Gastroesophageal sphincter (tissue), 3 donors: ENCODE measurements around the gene FAT1.

Experiments
- CTCF ChIP-seq, 4 experiments: fragments of 200-600 bp in 2 of 4; fragments of 450-650 bp in 2 of 4; sonication (generic) in 1 of 4; IDR thresholded peaks; one replicate each; pipeline ENCODE4 v1.5.1; 2017 to 2019; ENCODE audit warnings: antibody characterized with exemption in 4 of 4, mild to moderate bottlenecking in 2 of 4, moderate library complexity in 2 of 4
- EP300 ChIP-seq: sonication (generic); formaldehyde crosslinking; IDR thresholded peaks from one replicate; pipeline ENCODE4 v1.6.1; 2017; ENCODE audit warnings: antibody characterized with exemption, mild to moderate bottlenecking
- POLR2A ChIP-seq, 2 donors: fragments of 450-650 bp; IDR thresholded peaks; one replicate each; pipeline ENCODE4 v1.6.1; 2017; ENCODE audit warnings: antibody characterized with exemption in 2 of 2, mild to moderate bottlenecking in 2 of 2, moderate library complexity in 1 of 2
- POLR2AphosphoS5 ChIP-seq: sonication (generic); formaldehyde crosslinking; IDR thresholded peaks from one replicate; pipeline ENCODE4 v1.6.1; 2017; ENCODE audit warnings: antibody characterized with exemption

- TF ChIP-seq CTCF (IDR thresholded peaks at IDR 0.05) (no peak), POLR2A (IDR thresholded peaks at IDR 0.05) (no peak), POLR2AphosphoS5 (no peak), EP300 (no peak)
Observed at GRCh38 chr4:186566068-186566467, 157.6 kb downstream of the FAT1 start.
